GM18498 (cell line): ENCODE measurements around the gene MRPS12.

ENCODE experiments used
- ATAC-seq: cut with Tn5 transposase; IDR thresholded peaks from one replicate; pipeline ENCODE4 v1.9.1; 2021; ENCODE audit warnings: mild to moderate bottlenecking, moderate library complexity; ENCODE audit not compliant: unreplicated experiment

MRPS12 gene

GRCh38 chr19:38910488-38910887 lies 20.3 kb upstream of the MRPS12 start:
- no peak for ATAC-seq

GRCh38 chr19:38911388-38912001 lies 19.2 kb upstream of the MRPS12 start:
- ATAC-seq = no peak

GRCh38 chr19:38912600-38913514 lies 17.9 kb upstream of the MRPS12 start:
- ATAC-seq = no peak

DNA sequence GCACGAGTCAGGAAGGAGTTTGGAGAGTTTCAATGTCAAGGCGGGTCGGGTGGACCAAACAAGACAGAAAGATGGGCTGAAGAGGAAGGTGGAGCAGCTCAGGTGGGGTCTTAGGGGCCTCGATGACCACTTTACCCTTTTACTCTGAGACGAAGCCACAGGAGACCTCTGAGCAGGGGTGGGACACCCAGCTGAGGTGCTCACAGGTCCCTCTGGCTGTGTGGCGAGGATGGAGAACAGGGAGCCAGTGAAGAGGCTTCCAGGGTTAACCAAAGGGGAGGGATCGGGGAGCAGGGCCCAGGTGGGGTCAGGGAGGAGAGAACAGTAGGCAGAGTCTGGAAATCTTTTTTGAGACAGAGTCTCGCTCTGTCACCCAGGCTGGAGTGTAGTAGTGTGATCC lies 16.8 kb upstream of the MRPS12 start:
- no peak for ATAC-seq

- no peak for ATAC-seq
Measured at GRCh38 chr19:38915329-38916321, 15.1 kb upstream of the MRPS12 start.

- ATAC-seq = no peak
Measured at GRCh38 chr19:38917516-38917915, 13.2 kb upstream of the MRPS12 start.

DNA sequence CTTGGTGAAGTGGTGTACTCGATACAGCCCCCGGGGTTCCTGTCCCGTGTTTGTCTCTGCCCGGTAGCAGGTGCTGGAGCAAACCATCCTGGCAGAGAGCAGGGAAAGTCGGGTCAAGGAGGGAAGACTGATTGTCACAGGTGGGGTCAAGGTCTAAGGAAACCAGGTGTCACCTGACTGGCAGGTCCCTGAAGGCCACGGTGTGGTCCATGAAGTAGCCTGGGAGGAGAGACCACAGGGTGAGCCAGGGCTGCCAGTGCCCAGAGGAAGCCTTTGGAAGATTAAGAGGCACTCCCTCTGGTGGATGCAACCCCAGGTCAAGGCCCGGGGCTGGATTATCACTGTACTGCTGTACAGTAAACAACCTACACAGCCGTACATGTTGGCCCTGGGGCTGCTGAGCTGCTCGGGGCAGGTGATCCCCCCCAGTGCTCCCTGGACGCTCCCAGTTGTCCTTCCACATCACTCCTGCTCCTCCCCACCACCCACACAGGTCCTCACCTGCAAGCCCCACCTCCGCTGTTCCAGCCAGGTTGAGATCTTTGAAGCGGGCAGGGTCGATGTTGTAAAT lies 12.7 kb upstream of the MRPS12 start:
- no peak for ATAC-seq

- no peak for ATAC-seq
Measured at GRCh38 chr19:38918526-38918925, 12.2 kb upstream of the MRPS12 start.

DNA sequence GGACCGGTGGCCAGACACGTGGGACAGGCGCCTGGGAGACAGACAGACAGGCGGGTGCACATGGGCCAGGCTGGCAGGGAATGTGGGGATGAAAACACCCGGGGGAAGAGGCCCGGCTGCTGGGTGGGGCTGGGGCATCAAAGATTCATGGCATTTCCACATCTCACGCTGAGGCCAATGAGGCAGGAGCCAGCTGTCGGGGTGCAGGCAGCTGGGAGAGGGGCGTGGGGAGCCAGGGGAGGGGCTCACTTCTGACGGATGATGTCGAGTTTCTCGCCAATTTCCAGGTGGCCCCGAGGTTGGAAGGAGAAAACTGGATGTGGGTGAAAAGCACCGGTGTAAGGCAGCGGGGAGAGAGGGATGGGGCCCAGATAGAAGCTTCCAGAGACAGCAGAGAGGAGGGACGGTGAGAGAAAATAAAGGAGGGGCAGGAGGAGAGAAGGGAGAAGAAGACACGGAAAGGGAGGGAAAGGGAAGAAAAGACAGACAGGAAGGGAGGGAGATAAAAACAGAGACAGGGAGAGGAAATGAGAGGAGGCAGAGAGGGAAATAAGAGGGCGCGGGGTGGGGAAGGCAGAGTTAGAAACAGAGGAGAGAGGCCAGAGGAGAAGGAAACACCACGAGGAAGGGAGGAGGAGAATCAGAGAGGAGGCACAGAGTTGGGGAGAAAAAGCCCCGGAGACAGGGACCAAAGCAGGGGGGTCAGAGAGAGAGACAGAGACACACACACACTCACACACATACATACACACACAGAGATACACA lies 10.7 kb upstream of the MRPS12 start:
- ATAC-seq = no peak

DNA sequence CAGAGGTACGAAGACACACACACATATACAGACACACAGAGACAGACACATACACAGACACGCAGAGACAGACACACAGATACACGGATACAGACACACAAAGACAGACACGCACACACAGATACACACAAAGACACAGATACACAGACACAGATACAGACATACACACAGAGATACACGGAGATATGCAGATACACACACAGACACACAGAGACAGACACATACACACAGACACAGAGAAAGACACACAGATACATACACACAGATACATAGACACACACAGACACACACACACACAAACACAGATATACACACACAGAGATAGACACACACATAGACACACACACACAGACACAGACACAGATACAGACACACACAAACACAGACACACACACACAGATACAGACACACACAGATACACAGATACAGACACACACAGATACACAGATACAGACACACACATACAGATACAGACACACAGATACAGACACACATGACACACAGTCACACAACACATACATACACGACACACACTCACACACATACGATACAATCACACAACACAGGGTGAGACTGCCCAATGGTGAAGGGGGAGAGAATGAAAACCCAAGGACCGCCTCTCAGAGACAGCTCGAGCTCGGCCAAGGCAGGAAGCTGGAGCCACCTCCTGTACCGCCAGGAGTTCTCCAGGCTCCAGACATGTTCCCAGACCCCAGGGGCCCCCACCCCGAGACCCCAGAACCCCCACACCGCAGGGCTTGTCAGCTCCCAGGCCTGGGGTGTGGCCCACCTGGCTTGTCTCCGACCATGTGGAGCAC lies 9.9 kb upstream of the MRPS12 start:
- no peak for ATAC-seq

GRCh38 chr19:38921420-38922274 lies 9.1 kb upstream of the MRPS12 start:
- ATAC-seq = no peak

- no peak for ATAC-seq
Measured at GRCh38 chr19:38922482-38922881, 8.3 kb upstream of the MRPS12 start.

- ATAC-seq = no peak
Measured at GRCh38 chr19:38924388-38924787, 6.4 kb upstream of the MRPS12 start.

GRCh38 chr19:38928391-38929001 lies 2.2 kb upstream of the MRPS12 start:
- no peak for ATAC-seq

GRCh38 chr19:38929929-38930775 lies 592 bp upstream of the MRPS12 start, which contains the start of gene SARS2:
Gene SARS2, minus strand, starts transcription at chr19:38930763. Its CDS starts 27 bp downstream, at chr19:38930736.
- peak; percentile 74 for ATAC-seq

DNA sequence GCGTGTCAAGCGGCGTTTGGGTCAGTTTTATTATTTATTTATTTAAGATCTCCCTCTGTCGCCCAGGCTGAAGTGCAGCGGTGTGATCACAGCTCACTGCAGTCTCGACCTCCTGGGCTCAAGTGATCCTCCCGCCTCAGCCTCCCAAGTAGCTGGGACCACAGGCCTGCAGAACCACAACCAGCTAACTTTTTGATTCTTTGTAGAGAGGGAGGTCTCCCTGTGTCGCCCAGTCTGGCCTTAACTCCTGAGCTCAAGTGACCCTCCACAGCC lies 713 bp downstream of the MRPS12 start:
- ATAC-seq = no peak
